CD1c-positive myeloid dendritic cell (primary cell): ENCODE results near the gene ABCG1.

ENCODE experiments used
- DNase-seq: peaks from one replicate; pipeline ENCODE4 v3.0.0-alpha.2; 2016; ENCODE audit errors: extremely low spot score

The ABCG1 gene

GRCh38 chr21:42321231-42321630 lies 102.3 kb downstream of the ABCG1 start:
- no peak for DNase-seq

- DNase-seq, result no peak
These were observed 102.9 kb downstream of the ABCG1 start for GRCh38 chr21:42321845-42322244.

GRCh38 chr21:42324896-42325295 lies 106.0 kb downstream of the ABCG1 start:
- DNase-seq, result no peak

DNA sequence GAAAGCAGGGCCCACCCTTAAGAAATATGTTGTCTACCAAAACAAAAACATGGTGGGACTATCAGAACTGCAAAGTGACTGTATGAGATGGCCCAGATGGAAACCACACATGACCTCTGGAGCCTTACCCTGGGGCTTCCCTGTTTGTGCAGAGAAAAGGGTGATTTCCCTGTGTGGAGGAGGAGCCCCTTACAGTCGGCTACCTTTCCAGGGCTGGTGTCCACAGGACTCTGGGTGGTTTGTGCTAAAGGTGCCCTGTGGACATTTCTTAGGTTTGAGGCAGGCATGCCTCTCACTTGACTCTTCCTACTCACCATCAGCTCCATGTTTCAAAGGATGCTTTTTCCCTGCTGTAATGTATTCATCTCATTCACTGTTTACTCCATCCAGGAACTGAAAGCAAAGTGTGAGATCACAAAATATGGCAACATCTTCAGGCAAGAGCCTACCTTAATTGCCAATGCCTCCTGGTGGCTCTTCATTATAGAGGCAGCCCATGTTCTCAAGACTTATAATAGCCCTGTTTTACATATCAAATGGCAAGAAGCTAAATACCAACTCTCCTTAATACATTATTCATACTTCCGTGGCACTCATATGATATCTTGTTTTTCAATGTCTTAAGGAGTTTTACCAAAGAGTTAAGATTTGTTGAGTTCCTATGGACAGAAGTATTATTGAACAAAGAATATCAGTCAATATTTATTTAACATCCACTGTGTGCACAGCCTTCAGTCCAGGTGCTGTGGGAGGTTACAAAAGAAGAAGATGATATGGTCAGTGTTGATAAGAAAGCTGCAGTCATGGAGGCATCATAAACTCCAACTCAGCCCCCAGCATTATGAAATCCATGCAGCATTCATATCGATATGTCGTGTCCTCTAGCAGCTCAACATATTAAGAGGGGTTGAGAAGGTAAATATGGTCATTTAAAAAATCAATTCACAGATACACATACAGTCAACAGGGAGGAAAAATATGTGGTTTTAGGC lies 111.7 kb downstream of the ABCG1 start:
- peak; percentile 12 for DNase-seq

DNA sequence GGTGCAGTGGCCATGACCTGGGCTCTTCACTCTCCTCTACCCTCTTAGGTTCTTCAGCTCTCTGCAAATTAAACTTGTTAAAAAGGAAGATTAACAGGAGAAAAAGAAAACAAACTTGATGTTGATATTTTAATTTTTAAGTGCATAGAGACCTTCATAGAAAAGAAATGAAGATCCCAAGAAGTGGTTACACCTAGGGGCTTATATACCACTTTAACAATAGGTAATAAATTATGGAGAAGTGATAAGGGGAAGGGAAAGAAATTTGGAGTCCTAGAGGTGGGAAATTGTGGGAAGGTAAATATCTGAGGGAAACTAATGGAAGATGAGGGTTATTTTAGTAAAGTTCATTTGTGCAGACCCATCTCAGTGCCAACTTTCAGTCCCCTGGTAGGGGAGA lies 112.7 kb downstream of the ABCG1 start:
- no peak for DNase-seq

DNA sequence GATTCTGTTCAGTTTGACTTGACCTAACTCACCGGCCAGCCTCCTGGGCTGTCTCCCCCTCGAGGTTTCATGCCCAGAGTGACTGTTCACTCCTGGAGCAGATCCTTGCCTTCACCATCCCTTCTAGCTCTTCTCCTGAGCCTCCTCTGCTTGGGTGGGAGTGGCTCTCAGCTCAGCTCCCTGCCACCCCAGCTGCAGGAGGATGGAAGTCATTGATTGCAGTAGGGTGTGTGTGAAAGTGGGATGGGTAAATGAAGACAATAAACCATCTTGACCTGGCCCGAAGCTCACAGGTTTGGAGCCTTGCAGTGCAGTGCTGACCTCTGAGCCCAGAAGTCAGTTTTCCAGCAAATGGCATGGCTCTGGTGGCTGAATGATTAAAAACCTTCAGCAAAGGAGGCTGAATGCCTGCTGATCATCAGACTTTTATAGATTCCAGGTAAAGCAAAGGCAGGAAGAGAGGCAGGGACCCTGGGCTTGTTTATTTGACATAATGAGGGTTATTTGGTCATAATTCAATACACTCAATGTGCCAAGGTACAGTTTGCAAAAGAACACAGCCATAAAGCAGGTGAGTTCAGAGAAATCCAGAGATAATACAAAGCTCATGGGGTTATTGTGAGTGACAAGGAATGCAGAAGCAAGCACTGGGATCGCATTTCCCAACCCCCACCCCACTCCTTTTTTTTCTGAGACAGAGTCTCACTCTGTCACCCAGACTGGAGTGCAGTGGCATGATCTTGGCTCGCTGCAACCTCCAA lies 113.8 kb downstream of the ABCG1 start:
- no peak for DNase-seq

DNA sequence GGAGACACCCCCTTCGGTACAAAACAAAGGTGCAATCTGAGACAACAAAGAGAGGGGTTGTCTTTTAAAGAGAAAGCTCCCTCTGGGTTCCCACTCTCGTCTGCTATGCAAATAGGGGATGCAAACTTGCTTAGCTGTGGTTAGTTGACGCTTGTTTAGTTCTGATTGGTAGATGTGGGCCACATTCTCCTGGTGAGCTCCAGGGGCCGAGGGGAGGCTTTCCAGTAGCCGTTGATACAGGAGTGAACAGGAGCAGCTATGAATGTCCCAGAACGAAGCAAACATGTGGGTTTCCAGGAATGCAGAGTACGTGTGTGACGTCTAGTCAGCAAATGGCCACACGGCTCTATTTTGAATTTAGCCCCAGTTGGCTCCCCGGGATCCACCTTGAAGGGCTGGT lies 117.1 kb downstream of the ABCG1 start:
- no peak for DNase-seq

GRCh38 chr21:42337276-42337675 lies 118.3 kb downstream of the ABCG1 start:
- no peak for DNase-seq

GRCh38 chr21:42337830-42338728 lies 119.1 kb downstream of the ABCG1 start:
- DNase-seq, result peak; percentile 83

GRCh38 chr21:42338729-42339715 lies 120.1 kb downstream of the ABCG1 start:
- no peak for DNase-seq

DNA sequence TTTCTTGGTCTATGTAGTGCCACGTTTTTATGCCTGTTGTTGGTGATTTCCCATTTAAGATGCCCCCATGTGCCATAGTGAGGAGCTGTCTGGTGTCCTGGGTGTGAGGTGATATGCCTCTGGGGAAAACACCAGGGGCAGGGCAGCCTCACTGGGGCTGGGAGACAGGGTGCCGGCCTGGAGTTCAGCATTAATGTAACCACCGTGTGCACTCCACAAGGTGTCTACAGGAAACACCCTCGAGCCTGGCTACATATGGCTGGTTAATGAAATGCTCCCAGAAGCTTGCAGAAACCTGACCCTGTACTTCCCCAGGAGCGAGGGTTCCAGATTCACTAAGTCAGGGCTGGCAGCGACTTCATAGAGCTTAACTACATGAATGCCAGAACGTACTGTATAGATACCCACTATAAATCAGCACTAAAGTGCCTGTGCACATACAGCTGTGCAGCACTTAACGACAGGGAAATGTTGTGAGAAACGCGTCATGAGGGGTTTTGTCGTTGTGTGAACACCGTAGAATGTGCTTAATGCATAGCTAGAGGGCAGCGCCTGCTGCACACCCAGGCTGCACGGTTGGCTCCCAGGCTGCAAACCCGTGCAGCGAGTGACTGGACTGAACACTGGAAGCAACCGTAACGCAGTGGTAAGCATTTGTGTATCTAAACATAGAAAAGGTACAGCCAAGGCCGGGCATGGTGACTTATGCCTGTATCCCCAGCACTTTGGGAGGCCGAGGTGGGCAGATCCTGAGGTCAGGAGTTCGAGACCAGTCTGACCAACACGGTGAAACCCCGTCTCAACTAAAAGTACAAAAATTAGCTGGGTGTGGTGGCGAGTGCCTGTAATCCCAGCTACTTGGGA lies 121.5 kb downstream of the ABCG1 start:
- DNase-seq, result no peak

- DNase-seq, result no peak
These were observed 123.0 kb downstream of the ABCG1 start for GRCh38 chr21:42341776-42342542.

- DNase-seq, result no peak
These were observed 124.2 kb downstream of the ABCG1 start for GRCh38 chr21:42343101-42343500.

DNA sequence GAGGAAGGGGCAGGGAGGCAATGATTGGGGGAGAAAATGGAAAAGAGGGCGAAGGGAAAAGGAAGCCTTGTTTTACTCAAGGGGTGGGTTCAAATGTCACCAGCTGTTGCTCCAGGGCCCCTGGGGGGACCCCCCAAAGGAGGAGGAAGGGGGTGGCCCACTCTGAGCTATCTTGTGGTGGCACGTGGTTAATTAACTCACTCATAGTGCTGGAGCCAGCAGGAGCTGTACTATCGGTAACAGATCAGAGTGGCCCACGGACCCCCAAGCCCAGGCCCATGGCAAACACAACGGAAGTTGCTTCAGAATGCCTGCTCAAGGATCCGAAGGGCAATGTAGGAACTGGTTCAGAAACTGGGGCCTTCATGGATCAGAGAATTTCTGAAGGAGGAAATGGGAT lies 124.6 kb downstream of the ABCG1 start:
- no peak for DNase-seq

GRCh38 chr21:42343963-42344510 lies 125.1 kb downstream of the ABCG1 start:
- no peak for DNase-seq

GRCh38 chr21:42344631-42345030 lies 125.7 kb downstream of the ABCG1 start:
- DNase-seq, result no peak

DNA sequence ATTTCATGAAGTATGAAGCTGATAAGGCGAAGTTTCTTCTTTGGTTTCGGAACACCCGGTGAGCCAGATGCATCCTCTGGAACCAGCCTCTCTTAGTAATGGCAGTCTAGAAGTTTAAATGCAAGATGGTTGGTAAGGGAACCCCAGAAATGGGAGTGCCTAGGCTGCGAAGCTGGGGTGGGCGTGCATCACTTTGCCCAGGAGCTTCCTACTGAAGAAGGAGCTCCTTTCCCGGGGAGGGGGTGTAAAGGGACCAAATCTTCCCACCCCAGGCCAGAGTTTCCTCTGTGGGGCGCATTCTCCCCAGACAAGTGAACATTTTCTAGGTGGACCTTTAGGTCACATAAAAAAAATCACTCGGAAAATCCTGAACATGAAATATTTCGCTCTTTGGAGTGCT lies 127.5 kb downstream of the ABCG1 start:
- DNase-seq, result no peak
